ENCODE results near the gene CFAP100.
A peak's percentile ranks its signal among the peaks of the same experiment; 100 is the strongest.

CFAP100 gene

DNA sequence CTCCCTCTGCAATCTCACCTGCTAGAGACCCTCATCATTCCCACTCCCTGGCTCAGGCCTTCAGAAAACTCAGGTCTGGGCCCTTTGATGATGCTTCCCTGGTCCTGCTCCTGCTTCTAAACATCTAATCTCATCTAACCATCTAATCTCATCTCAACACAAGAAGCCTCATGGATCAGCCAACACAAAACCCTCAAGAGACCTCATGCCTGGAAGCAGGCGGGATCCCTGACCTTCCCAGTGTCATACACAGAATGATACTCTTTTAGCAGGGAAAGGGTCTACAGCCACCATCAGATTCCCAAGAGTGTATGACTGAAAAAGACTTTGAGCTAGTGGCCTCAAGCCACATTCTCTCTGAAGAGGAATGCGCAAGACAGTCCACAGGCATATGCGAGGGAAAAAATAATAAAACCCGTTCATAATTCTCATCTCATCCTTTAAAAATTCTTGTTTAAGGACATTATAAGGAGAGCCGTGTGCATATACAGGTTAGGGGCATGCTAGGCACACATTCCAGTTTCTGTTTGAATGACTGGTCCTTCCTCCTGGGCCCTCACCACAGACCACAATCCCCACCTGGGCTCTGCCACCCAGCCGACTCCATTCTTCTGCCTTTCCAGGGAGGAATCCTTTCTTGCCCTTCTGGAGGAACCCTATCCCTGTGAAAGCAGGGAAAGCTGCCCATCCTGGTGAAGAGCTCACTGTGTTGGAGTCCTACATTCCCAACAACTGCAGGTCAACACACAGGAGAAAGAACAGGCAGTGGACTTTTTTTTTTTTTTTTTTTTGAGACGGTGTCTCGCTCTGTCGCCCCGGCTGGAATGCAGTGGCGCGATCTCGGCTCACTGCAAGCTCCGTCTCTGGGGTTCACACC lies 78.8 kb downstream of the CFAP100 start:
- Histone ChIP-seq H3K9me3 (ENCODE audit: insufficient read depth, low read length) (no peaks in the 10 kb centered on the region), H3K4me1 (ENCODE audit: insufficient read depth, insufficient read length) (peaks cover 14% of the 10 kb centered on the region), H3K36me3 (ENCODE audit: insufficient read depth, insufficient read length, low read length) (peaks cover 58% of the 10 kb centered on the region), H3K9ac (ENCODE audit: insufficient read length, low read depth) (peak overlapping the region; percentile 29), H3K4me3 (ENCODE audit: insufficient read length, low read depth) (no peak overlapping the region), H3K27me3 (ENCODE audit: insufficient read depth, insufficient read length) (no peaks in the 10 kb centered on the region)
- DNase-seq (ENCODE audit: low read depth, low spot score) = no peak
- TF ChIP-seq ZNF274 (IDR thresholded peaks at IDR 0.05; ENCODE audit: low read depth, low read length) = no peak
- TF ChIP-seq SUZ12 (IDR thresholded peaks at IDR 0.05; ENCODE audit: extremely low read depth, insufficient read depth, insufficient read length) = no peak

DNA sequence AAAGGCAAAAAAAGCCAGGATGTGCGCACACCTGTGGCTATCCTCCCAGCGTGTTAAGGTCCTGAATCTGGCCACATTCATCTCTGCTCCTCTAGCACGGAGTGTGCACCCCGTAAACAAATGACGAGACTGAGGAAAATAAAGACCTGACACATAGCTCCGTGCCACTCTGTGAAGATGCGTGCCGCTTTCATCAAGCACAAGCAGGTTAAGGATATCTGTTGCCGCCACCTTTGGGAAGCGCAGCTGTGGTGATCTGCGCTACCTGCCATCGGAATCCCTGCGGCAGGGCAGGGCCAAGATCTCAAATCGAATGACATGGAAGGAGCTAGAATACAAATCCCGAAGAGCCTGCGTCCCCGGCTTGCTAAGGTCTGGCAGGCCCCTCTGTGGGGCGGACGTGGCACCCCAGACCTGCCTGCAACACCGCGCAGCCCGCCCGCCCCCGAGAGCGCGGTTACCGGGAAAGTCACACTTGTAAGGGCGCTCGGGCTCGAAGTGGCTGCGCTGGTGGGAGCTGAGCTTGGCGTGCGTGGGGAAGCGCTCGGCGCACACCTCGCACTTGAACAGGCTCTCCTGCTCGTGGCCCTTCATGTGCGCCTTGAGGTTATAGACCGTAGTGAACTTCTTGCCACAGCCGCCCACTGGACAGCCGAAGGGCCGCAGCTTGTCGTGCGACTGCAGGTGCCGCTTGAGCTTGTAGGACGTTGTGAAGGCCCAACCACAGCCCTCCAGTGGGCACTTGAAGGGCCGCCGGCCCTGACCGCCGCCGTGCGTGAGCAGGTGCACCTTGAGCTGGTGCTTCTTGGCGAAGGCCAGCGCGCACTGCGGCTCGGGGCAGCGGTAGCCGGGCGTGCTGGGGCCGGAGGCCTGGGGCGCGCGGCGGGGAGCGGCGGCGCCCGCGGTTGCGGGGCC lies 80.0 kb downstream of the CFAP100 start:
- DNase-seq (ENCODE audit: low read depth, low spot score) = peak; percentile 23
- H3K27me3 ChIP-seq (ENCODE audit: insufficient read depth, insufficient read length) = no peaks in the 10 kb centered on the region
- no peak for TF ChIP-seq SUZ12 (IDR thresholded peaks at IDR 0.05; ENCODE audit: extremely low read depth, insufficient read depth, insufficient read length)
- TF ChIP-seq YY1 (IDR thresholded peaks at IDR 0.05; ENCODE audit: insufficient read depth, insufficient read length) = no peak
- no peak for TF ChIP-seq ZNF274 (IDR thresholded peaks at IDR 0.05; ENCODE audit: low read depth, low read length)
- H3K4me1 ChIP-seq (ENCODE audit: insufficient read depth, insufficient read length) = peaks cover 14% of the 10 kb centered on the region
- peaks cover 46% of the 10 kb centered on the region for H3K36me3 ChIP-seq (ENCODE audit: insufficient read depth, insufficient read length, low read length)
- peak overlapping the region; percentile 98 for H3K9ac ChIP-seq (ENCODE audit: insufficient read length, low read depth)
- peak overlapping the region; percentile 91 for H3K4me3 ChIP-seq (ENCODE audit: insufficient read length, low read depth)
- H3K9me3 ChIP-seq (ENCODE audit: insufficient read depth, low read length) = no peaks in the 10 kb centered on the region

DNA sequence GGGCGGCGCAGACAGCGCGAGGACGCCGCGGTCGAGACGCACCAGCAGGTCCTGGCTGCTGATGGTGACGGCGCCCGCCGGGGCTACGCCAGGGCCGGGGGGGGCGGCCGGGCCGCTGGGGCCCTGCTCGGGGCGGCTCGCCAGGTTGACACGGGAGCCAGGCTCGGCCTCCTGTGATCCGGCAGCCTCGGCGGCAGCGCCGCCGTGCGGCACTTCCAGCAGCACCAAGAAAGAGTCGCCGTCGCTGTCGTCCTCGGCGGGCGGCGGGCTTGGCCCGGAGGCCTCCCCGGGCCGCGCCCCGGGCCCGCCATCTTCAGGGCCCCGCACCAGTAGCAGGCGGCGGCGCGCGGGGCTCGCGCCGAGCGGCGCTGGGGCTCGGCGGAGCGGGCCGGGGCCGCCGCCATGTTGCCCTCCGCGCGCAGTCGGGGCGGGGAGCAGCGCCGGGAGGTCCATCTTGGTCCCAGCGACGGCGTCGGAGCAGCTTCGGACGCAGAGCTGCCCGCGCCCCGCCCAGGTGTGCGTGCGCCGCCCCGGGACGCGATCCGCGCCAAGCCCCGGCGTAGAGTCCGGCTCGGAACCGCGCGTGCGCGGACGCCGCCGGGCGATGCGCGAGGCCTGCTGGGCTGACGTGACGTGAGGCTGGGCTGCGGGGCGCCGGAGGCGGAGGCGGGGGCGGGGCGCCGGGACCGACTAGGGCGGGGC lies 80.9 kb downstream of the CFAP100 start, which contains the start of gene ZXDC:
ZXDC (minus strand) TSS at position 479 of the 702 bp plus-strand sequence; CDS start at position 453, 26 bp downstream.
- TF ChIP-seq SUZ12 (IDR thresholded peaks at IDR 0.05; ENCODE audit: extremely low read depth, insufficient read depth, insufficient read length) (no peak), YY1 (IDR thresholded peaks at IDR 0.05; ENCODE audit: insufficient read depth, insufficient read length) (peak; percentile 32), ZNF274 (IDR thresholded peaks at IDR 0.05; ENCODE audit: low read depth, low read length) (no peak)
- no peaks in the 10 kb centered on the region for H3K9me3 ChIP-seq (ENCODE audit: insufficient read depth, low read length)
- no peaks in the 10 kb centered on the region for H3K27me3 ChIP-seq (ENCODE audit: insufficient read depth, insufficient read length)
- peaks cover 14% of the 10 kb centered on the region for H3K4me1 ChIP-seq (ENCODE audit: insufficient read depth, insufficient read length)
- H3K4me3 ChIP-seq (ENCODE audit: insufficient read length, low read depth) = peak within 1 kb of the TSS; percentile 91
- peaks cover 38% of the 10 kb centered on the region for H3K36me3 ChIP-seq (ENCODE audit: insufficient read depth, insufficient read length, low read length)
- DNase-seq (ENCODE audit: low read depth, low spot score) = peak; percentile 89
- peak within 1 kb of the TSS; percentile 98 for H3K9ac ChIP-seq (ENCODE audit: insufficient read length, low read depth)

DNA sequence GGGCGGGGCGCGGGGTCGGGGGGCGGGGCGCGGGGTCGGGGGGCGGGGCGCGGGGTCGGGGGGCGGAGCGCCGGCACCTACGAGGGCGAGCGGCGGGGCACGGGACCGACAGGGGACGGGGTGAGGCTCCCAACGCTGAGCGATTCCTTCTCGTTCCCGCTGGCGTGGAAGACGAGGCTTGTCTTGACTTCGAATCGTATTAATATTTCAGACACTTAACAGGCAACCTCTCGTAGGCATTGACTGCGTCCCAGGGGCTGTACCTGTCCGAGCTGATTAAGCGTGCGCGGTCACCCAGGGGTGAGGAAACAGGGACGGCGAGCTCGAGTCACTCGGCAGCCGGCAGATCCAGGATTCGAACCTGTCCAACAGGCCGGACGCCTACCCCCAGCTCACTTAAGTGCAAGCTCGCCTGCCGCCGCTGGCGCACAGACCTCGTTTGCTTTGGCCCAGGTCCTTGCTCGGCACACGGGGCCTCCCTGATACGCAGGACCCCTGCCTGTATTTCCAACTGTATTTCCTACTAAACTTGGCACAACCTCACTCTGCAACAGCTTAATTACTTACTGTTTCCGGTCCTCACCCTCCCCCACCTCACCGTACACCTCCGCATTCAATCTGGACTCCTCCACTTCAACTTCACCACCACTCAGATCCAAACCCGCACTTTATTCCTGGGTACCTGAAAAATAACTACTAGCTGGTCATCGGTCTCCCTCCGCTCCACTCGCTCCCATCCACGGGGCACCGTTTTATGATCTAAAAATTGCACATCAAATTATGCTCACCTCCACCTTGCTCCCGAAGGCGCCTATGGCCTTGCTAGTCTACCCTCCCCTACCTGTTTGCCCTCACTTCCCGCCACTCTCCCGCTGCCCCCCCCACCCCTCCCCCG lies 81.7 kb downstream of the CFAP100 start:
- H3K27me3 ChIP-seq (ENCODE audit: insufficient read depth, insufficient read length) = no peaks in the 10 kb centered on the region
- H3K9me3 ChIP-seq (ENCODE audit: insufficient read depth, low read length) = no peaks in the 10 kb centered on the region
- TF ChIP-seq YY1 (IDR thresholded peaks at IDR 0.05; ENCODE audit: insufficient read depth, insufficient read length) (no peak), SUZ12 (IDR thresholded peaks at IDR 0.05; ENCODE audit: extremely low read depth, insufficient read depth, insufficient read length) (no peak), ZNF274 (IDR thresholded peaks at IDR 0.05; ENCODE audit: low read depth, low read length) (no peak)
- peaks cover 29% of the 10 kb centered on the region for H3K36me3 ChIP-seq (ENCODE audit: insufficient read depth, insufficient read length, low read length)
- DNase-seq (ENCODE audit: low read depth, low spot score) = peak; percentile 22
- peak overlapping the region; percentile 60 for H3K4me3 ChIP-seq (ENCODE audit: insufficient read length, low read depth)
- H3K9ac ChIP-seq (ENCODE audit: insufficient read length, low read depth) = peak overlapping the region; percentile 89
- H3K4me1 ChIP-seq (ENCODE audit: insufficient read depth, insufficient read length) = peaks cover 14% of the 10 kb centered on the region

DNA sequence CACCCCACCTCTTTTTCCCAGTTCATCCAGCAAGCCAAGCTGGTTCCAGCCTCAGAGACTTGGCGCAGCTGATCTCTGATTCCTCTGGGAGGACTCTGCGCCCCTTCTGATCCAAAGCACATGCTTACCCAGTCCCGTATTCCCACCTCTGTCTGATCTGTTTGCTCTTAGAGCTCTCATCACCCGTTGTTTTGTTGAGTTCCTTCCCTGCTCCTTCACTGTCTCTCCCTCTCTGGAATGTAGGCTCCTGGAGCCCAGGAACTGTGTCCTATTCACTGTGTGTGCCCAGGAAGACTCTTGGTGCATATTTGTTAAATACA lies 82.3 kb downstream of the CFAP100 start:
- H3K27me3 ChIP-seq (ENCODE audit: insufficient read depth, insufficient read length) = no peaks in the 10 kb centered on the region

More for the DNA sequence above, 82.3 kb downstream of the CFAP100 start:
- no peak for DNase-seq (ENCODE audit: low read depth, low spot score)
- Histone ChIP-seq H3K9me3 (ENCODE audit: insufficient read depth, low read length) (no peaks in the 10 kb centered on the region), H3K9ac (ENCODE audit: insufficient read length, low read depth) (peak overlapping the region; percentile 3), H3K36me3 (ENCODE audit: insufficient read depth, insufficient read length, low read length) (peaks cover 23% of the 10 kb centered on the region), H3K4me1 (ENCODE audit: insufficient read depth, insufficient read length) (peaks cover 13% of the 10 kb centered on the region), H3K4me3 (ENCODE audit: insufficient read length, low read depth) (no peak overlapping the region)
- TF ChIP-seq SUZ12 (IDR thresholded peaks at IDR 0.05; ENCODE audit: extremely low read depth, insufficient read depth, insufficient read length) = no peak
- no peak for TF ChIP-seq ZNF274 (IDR thresholded peaks at IDR 0.05; ENCODE audit: low read depth, low read length)
- no peak for TF ChIP-seq YY1 (IDR thresholded peaks at IDR 0.05; ENCODE audit: insufficient read depth, insufficient read length)
